ENCODE measurements around the gene FCRL5. TPM values are rescaled to one million over a fixed set of nuclear protein-coding genes. Genes with fewer than 3 reads are reported as not detected.

Gene FCRL5
- total and polyA plus RNA-seq, 9 of the 15 experiments (the other 6 are each of a cell fraction or from before 2014, with no cell fraction given) = not detected

DNA sequence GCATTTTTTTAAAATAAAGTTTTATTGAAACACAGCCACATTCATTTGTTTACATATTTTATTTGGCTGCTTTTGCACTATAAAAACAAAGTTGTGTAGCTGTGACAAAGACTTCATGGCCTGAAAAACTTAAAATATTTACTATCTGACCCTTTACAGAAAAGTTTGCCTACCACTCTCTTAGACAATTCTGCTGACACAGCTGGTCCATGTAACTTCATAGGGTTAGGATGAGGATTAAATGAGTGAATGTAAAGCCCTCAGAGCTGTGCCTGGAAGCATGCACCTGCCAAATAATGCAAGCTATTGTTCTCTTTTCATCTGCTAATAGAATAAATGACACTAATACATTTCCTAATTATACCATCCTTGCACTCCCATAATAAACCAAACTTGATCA, 67.7 kb downstream of the FCRL5 start:
- H3K9me3 ChIP-seq (replicated peaks; ENCODE audit: control insufficient read depth, insufficient read depth, low read depth, low read length) = no peaks in the 10 kb centered on the region
- 0 out of 5 replicates have a peak, but pooled peaks cover 0 to 3% of the 10 kb centered on the region in 2 experiments for H3K27me3 ChIP-seq (ENCODE audit: control insufficient read depth in 2 of 2, insufficient read depth in 2 of 2, low read length in 2 of 2)
- ATAC-seq = no peak
- H2AFZ ChIP-seq (ENCODE audit: low read depth, low read length) = no peak overlapping the region
- intact Hi-C loops (cut with micrococcal nuclease) = no loop called here
- H3K4me1 ChIP-seq (replicated peaks in 1 of 2; ENCODE audit: control insufficient read depth in 2 of 2, insufficient read depth in 2 of 2, low read length in 2 of 2) = peaks cover 5 to 14% of the 10 kb centered on the region in 2 experiments; a peak in 4 of 5 replicates
- H3K9ac ChIP-seq (ENCODE audit: insufficient read depth in 1 of 2, low read depth in 2 of 2, low read length in 2 of 2) = no peak overlapping the region
- H3K4me2 ChIP-seq (ENCODE audit: insufficient read depth, low read length) = no peak overlapping the region
- ChIA-PET POLR2A (interaction anchor here (0.8 to 1.1 kb wide), 2 partner anchors 10 to 172 kb away, joined by 3 read pairs; no protein-coding TSS in a partner anchor), CTCF (ENCODE audit: low intra/inter-chr PET ratio) (no interaction called here)
- FAIRE-seq = no peak
- no peaks in the 10 kb centered on the region for H4K20me1 ChIP-seq (replicated peaks; ENCODE audit: control insufficient read depth, insufficient read depth, low read length)
- no peaks in the 10 kb centered on the region for H3K36me3 ChIP-seq (ENCODE audit: control insufficient read depth, insufficient read depth, low read length)
- no peak overlapping the region for H3K4me3 ChIP-seq
- no TSS peak for BruUV-seq (replicated peaks)
- in situ Hi-C loops (cut with MboI) = no loop called here
- no peaks in the 10 kb centered on the region for H3K79me2 ChIP-seq (ENCODE audit: control insufficient read depth, insufficient read depth, low read length)
- H3K27ac ChIP-seq (ENCODE audit: extremely low read depth, low read depth, low read length) = no peak overlapping the region
- H3K9me1 ChIP-seq (ENCODE audit: control insufficient read depth, insufficient read depth, low read length) = no peaks in the 10 kb centered on the region
- DNase-seq (ENCODE audit: extremely low read depth in 1 of 4, low spot score in 3 of 4) = no peak
- TF ChIP-seq MYNN (IDR thresholded peaks at IDR 0.05) = no peak
- TF ChIP-seq MYNN (CRISPR knock-in tag; IDR thresholded peaks at IDR 0.05) = no peak
- TF ChIP-seq MAFF (IDR thresholded peaks at IDR 0.05; ENCODE audit: low read length) = peak; percentile 30; the same call in 1 of the 2 replicates
- TF ChIP-seq ZNF57 (CRISPR knock-in tag; IDR thresholded peaks at IDR 0.05) = no peak
- TF ChIP-seq MAFG (tag; conservative IDR thresholded peaks at IDR 0.05) = peak; percentile 47; the same call in 1 of the 2 replicates
- TF ChIP-seq, protein P1, sequence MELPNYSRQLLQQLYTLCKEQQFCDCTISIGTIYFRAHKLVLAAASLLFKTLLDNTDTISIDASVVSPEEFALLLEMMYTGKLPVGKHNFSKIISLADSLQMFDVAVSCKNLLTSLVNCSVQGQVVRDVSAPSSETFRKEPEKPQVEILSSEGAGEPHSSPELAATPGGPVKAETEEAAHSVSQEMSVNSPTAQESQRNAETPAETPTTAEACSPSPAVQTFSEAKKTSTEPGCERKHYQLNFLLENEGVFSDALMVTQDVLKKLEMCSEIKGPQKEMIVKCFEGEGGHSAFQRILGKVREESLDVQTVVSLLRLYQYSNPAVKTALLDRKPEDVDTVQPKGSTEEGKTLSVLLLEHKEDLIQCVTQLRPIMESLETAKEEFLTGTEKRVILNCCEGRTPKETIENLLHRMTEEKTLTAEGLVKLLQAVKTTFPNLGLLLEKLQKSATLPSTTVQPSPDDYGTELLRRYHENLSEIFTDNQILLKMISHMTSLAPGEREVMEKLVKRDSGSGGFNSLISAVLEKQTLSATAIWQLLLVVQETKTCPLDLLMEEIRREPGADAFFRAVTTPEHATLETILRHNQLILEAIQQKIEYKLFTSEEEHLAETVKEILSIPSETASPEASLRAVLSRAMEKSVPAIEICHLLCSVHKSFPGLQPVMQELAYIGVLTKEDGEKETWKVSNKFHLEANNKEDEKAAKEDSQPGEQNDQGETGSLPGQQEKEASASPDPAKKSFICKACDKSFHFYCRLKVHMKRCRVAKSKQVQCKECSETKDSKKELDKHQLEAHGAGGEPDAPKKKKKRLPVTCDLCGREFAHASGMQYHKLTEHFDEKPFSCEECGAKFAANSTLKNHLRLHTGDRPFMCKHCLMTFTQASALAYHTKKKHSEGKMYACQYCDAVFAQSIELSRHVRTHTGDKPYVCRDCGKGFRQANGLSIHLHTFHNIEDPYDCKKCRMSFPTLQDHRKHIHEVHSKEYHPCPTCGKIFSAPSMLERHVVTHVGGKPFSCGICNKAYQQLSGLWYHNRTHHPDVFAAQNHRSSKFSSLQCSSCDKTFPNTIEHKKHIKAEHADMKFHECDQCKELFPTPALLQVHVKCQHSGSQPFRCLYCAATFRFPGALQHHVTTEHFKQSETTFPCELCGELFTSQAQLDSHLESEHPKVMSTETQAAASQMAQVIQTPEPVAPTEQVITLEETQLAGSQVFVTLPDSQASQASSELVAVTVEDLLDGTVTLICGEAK (IDR thresholded peaks at IDR 0.05) = peak; percentile 81
- TF ChIP-seq, protein P1 (CRISPR knock-in tag; IDR thresholded peaks at IDR 0.05) = no peak
- TF ChIP-seq MAFK (IDR thresholded peaks at IDR 0.05; ENCODE audit: low read length) = peak; percentile 26; the same call in 1 of the 2 replicates
- TF ChIP-seq ZNF316 (IDR thresholded peaks at IDR 0.05) = peak; percentile 69
- peak; percentile 64 for TF ChIP-seq C11orf30 (IDR thresholded peaks at IDR 0.05; ENCODE audit: low read depth)

Measured in K562 (cell line).